ENCODE data around the gene CYTH1.

CYTH1 gene

DNA sequence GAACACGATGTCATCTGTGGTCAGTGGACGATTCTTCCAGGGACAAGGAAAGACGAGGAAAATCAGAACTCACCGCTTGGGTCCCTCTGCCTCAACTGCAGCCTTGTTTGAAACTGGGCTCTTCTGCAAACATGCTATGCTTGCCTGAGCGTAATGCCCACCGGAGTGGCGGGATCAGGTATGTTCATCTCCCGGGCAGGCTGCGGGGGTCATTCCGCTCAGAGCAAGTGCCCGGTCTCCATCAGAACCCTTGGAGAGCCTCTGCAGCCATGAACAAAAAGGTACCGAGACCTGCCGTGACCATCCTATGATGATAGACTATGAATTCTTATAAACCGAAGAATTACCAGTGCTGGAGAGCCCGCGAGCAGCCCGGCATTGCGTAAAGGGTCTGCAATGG, 140.4 kb downstream of the CYTH1 start:
- no peak for DNase-seq

DNA sequence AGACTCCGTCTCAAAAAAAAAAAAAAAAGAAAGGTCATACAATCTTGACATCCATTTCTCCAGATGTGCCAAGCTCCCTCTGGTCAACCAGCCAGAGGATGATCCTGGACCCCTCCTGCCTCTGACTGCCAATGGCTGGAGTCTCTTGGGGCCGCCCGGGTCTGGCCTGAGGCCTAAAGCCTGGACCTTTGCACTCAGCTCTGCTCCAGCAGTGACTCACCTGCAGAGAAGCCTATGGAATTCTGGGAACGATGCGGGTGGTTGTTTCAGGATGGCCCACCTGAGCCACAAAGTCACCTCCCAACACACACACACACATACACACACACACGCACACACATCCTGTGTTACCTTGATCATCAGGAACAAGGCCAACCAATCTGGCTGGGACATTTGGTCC, 140.8 kb downstream of the CYTH1 start:
- no peak for DNase-seq

DNA sequence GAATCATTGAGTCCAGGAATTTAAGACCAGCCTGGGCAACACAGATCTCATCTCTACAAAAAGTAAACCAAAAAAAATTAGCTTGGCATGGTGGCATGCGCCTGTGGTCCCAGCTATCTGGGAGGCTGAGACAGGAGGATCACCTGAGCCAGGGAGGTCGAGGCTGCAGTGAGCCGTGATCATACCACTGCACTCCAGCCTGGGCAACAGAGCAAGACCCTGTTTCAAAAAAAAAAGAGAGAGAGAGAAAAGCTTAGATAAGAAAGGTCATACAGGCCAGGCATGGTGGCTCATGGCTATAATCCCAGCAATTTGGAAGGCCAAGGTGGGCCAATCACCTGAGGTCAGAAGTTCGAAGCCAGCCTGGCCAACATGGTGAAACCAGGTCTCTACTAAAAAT, 141.4 kb downstream of the CYTH1 start:
- DNase-seq = no peak

DNA sequence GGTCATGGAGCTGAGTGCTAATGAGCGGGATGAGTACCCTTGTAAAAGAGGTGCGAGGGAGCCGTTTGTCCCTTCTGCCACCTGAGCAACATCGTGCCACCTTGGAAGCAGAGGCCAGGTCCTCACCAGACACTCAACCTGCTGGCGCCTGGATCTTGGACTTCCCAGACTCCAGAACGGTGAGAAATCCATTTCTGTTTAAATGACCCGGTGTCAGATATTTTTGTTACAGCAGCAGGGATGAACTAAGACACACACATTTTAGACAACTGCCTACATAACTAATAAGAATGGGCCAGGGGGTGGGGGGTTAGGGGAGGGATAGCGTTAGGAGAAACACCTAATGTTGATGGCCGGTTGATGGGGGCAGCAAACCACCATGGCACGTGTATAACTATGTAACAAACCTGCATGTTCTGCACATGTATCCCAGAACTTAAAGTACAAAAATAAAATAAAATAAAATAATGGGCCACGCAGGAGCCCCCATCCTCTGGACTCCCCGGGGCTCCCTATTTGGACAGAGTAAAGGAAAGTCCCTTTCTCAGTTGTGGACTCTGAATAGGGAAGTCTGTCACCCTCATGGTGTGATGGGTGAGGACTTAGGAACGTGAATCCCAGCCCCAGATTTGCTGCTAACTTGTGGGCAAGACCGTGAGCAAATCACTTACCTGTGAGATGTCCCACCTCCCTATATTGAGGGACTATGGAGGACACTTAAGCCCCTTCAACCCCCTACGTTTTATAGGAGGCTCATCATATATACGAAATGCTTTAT, 144.2 kb downstream of the CYTH1 start:
- DNase-seq = no peak

DNA sequence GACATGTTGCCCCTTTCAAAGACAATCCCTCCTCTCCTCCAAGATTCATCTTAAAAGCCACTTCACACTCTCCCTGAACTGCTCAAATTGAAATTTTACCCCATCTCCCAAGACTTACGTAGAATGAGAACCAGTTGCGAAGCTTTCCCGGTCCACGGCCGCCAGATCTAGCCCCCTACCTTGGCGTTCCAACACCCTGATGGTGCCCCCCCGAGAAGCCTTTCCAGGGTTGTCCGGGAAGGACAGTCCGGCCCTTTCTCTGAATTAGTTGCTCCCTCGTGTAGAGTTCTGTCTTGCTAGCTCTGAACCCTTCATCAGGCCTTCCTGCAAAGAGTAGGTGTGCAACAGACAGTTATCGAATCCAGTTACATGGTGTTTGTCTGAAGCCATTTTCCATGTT, 144.9 kb downstream of the CYTH1 start:
- DNase-seq = no peak

DNA sequence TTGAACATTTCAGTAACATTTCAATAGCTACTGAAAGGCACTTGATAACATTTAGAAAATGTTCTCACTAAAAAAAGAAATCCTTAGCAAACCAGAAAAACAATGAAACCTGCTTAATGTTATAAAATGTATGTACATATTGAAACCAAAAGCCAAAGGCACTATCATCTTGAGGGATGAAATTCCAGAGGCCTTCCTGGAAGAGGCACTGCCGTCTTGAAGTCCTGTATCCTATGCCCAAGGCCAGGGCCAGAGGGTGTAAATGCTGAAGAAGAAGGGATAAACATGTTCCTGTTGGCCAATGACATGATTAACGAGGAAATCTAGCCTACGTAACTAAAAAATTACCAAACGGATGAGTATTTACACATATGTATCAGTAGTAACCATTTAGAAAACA, 147.9 kb downstream of the CYTH1 start:
- no peak for DNase-seq

DNA sequence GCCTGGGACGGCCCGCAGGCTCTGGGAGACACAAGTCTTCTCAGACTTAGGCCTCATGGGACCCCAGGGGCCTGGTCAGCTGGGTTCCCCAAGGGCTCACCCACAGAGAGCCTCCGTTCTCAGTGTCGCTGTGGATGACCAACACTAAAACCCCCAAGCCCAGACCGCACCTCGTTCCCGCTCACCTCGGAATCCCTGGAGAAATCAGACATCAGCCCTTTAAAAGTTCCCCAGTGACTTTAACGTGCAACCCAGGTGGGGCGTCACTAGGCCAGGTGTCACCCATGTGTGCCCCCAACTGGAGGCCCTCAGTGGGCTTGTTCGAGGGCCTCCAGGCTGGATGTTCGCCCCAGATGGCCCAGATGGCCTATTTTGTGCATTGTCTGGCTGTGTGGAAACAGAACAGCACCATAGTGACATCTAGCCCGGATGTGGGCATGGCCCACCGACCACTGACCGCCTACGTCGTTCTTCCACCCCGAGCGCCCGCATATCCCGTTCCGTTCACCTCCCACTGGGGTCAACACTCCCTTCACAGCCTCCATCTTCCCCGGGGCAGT, 152.6 kb downstream of the CYTH1 start:
- DNase-seq = peak in 1 of 2 experiments; percentile 48

DNA sequence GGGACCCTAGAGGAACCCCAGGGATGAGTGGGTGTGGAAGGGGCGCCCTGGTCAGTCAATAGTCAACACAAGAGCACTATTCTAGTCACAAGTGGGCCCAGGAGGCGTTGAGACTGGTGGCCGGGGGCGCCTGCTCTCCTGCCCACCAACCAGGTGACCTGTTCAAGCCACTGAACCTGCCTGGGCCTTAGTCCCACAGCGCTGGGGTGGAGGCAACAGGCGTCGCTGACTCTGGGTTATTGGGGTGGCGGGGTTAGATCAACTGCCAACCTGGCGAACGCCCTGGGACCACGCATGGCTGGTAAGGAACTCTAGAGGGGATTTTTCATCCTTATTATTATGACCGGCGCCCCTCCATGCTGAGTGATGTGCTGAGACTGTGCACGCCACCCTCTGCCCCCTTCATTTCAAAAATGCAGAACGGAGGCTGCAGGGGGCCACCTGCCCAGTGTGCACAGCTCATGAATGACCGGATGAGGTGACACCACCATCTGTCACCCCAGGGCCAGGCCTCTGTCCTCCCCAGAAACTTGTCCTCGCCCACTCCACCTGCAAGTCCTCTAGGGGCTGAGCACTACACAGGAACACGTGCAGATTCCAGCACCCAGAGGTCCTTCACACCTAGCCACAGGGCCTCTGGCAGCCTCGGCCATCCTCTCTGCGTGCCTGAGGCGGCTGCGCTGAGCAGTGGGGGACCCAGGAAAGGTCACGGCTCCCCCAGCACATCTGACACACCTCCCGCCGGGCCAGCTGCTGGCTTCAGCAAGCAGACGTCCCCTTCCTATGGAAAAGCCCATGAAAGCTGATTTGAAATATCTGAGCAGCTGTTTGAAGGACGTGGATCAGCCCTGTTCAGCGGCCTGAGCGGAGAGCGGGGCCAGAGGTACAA, 153.3 kb downstream of the CYTH1 start:
- DNase-seq = peak; percentile 39 to 87

DNA sequence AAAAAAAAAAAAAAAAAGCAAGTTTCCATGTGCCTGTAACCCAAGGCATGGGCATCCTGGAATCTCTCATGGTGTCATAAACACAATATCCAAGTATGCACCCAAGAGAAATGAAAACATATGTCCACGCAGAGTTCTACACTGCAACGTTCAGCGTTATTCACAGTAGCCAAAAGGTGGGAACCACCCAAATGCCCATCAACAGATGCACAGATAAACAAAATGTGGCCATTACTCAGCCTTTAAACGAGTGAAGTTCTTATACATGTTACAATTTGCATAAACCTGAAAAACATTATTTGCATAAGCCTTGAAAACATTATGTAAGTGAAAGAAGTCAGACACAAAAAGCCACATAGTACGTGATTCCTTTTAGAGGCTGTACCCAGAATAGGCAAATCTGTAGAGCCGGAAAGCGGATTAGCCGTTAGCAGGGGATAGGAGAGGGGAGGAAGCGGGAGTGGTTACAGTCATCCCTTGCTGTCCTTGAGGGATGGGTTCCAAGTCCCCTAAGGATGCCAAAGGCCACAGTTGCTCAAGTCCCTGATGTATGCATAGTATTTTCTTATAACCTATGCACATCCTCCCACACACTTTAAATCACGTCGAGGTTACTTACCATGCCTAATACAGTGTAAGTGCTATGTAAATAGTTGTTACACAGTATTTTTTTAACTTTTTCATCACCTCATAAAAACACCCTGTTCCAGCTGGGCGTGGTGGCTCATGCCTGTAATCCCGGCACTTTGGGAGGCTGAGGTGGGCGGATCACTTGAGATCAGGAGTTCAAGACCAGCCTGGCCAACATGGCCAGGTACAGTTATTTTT, 157.5 kb downstream of the CYTH1 start:
- DNase-seq = no peak
